GM20431 (cell line): ENCODE data around the gene GUSB.
"Not testable (repeated sequence)": the region's sequence is repeated elsewhere in the genome, so short reads cannot be mapped to it uniquely, and the experiment has no call there.

Experiments
- in situ Hi-C: fragments of 300-500 bp; cut with MseI, MboI; formaldehyde crosslinking; loops from one replicate; pipeline ENCODE4 v1.15.0; 2020; ENCODE audit warnings: low sequenced_read_pairs; ENCODE audit not compliant: unreplicated experiment

Gene GUSB

DNA sequence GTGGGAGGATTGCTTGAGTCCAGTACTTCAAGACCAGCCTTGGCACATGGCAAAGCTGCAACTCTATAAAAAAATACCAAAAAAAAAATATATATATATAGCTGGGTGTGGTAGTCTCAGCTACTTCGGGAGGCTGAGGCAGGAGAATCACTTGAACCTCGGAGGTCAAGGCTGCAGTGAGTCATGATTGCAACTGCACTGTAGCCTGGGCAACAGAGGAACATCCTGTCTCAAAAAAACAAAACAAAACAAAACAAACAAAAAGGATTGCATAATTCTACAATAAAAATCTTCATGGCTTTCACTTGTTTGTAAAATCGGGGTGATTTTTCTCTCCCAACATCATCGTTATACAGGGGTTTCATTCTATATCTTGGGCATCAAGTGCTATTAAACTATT lies 35.1 kb downstream of the GUSB start:
- in situ Hi-C loops, result no loop called here

GRCh38 chr7:65945787-65946186 lies 36.2 kb downstream of the GUSB start:
- in situ Hi-C loops, result not testable (repeated sequence)

- in situ Hi-C loops, result no loop called here
These were observed 43.6 kb downstream of the GUSB start for GRCh38 chr7:65938336-65938895.

- in situ Hi-C loops, result no loop called here
These were observed 44.7 kb downstream of the GUSB start for GRCh38 chr7:65937296-65937695.

- in situ Hi-C loops, result no loop called here
These were observed 50.3 kb downstream of the GUSB start for GRCh38 chr7:65931685-65932084.

- in situ Hi-C loops, result no loop called here
These were observed 54.2 kb downstream of the GUSB start for GRCh38 chr7:65927489-65928448.

DNA sequence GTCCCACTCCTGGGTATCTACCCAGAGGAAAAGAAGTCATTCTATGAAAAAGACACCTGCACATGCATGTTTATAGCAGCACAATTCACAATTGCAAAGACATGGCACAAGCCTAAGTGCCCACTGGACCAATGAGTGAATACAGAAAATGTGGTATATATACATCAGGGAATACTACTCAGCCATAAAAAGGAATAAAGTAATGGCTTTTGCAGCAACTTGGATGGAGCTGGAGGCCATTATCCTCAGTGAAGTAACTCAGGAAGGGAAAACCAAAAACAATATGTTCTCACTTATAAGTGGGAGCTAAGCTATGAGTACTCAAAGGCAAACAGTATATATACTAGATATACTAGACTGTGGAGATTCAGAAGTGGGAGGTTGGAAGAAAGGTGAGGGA lies 55.4 kb downstream of the GUSB start:
- in situ Hi-C loops, result no loop called here

DNA sequence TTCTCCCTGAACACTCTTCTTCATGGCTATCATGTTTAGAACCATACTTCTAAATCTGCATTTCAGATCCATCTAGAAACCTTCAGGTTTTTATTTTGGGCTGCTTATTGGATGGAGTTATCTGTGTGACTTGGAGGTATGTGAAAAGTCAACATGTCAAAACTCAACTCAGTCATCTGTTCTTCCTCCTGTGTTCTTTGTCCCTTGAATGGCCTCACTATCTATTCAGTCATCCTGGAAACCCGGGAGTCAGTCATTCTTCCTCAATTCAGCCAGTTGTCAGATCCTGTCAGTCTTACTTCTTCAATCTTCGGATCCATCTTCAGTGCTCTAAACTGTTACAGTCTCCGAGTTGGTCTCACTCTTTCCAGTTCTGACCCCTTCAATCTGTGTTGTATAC lies 57.0 kb downstream of the GUSB start:
- in situ Hi-C loops, result no loop called here

DNA sequence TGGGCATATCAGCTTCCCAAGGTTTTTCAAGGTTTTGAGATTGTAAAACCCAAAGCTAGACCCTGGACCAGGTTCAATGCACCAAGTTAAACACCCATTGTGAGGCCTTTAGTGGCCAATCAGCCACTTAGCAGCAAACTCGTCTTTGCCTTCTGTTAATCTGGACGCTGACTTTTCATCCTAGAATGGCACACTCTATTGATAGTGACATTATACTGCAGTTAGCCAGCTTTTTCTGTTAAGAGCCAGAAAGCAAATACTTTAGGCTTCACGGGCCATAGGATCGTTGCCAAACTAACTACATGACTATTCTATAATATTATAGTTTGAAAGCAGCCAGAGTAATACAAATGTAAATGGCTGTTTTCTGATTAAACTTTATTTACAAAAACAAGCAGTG lies 57.8 kb downstream of the GUSB start:
- in situ Hi-C loops, result no loop called here

DNA sequence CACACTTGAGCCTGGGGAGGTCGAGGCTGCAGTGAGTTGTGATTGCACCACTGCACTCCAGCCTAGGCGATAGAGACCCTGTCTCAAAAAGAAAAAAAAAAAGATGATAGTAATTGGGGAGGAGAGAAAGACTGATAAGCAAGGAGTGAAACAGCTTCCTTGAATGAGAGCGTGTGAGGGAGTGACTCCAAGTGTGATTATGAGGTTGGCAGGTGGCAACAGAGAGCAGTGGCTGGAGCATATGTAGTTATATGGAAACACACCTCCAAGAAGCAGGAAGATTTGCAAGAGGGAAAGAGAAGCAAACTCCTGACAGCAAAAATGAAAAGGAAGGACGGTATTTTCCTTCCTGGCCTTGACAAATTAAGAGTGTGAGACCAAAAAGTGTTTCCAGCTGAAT lies 58.7 kb downstream of the GUSB start:
- in situ Hi-C loops, result no loop called here

- in situ Hi-C loops, result no loop called here
These were observed 65.9 kb downstream of the GUSB start for GRCh38 chr7:65915921-65916657.

DNA sequence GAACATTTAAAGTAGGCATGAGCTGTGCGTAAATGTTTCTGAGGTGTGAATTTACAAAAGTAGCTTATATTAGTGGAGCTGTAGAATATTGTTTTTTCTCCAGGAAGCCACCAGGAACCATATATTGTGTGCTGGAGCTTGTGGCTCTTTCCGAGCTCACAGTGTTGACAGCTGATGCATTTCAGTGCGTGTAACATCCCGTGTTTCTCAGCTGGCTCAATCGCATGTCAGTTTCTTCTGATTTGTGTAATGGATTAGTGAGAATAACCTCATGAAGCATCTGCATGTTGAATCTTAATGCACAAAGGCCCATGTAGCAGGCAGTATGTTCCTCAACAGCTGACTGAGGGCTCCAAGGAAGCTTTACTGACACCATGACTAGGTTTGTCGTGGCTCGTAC lies 69.8 kb downstream of the GUSB start:
- in situ Hi-C loops, result no loop called here
